Forelimb muscle (tissue), 1 donor: ENCODE data around the gene ENTPD2. TPM values are rescaled to one million over a fixed set of nuclear protein-coding genes. Genes with fewer than 3 reads are reported as not detected.
"Not testable (repeated sequence)": the region's sequence is repeated elsewhere in the genome, so short reads cannot be mapped to it uniquely, and the experiment has no call there.

ENCODE experiments used
- DNase-seq: peaks from one replicate; pipeline ENCODE4 v3.0.0-alpha.2; 2013; ENCODE audit warnings: low read depth
- polyA plus RNA-seq: library from polyadenylated mRNA; unstranded; fragments of 120-200 nt; gene quantifications from one replicate; pipeline ENCODE4 v1.2.1, GENCODE V29; 2013; ENCODE audit not compliant: insufficient read length

The ENTPD2 gene
- polyA plus RNA-seq, 1 donor: 16.2 TPM

DNA sequence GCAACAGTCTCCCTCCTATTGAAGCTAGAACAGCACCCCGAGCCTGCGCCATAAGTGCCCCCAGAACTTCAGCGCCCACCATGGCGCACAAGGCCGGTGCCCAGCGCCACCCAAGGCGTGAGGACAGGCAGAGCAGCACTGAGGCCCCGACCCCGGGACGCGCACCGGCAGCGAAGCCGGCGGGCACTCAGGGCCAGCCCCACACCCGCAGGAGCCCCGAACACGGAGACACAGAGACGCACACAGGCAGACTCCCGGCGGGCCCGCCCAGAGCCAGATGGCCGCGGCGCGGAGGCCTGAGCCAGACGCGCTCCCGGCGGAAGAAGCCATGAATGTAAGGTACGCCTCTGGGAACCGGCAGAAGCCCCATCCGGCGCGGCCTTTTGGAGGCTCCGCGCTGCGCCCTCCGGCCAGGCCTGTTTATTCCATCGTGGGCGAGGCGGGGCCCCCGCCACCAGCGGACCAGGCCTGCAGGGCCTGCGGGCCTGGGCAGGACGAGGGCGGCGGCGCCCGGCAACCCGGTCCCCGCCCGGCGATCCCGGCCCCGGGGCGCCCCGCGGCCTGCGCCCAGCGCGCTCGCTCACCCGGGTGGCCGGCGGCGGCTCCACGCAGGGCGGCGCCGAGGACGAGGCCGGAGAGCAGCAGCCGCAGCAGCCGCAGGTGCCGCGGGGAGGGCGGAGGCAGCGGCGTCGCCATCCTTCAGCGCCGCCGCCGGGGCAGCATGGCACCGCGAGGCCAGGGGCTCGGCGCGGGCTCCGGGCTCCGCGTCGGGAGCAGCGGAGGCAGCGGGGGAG lies 8.4 kb downstream of the ENTPD2 start:
- no peak for DNase-seq

DNA sequence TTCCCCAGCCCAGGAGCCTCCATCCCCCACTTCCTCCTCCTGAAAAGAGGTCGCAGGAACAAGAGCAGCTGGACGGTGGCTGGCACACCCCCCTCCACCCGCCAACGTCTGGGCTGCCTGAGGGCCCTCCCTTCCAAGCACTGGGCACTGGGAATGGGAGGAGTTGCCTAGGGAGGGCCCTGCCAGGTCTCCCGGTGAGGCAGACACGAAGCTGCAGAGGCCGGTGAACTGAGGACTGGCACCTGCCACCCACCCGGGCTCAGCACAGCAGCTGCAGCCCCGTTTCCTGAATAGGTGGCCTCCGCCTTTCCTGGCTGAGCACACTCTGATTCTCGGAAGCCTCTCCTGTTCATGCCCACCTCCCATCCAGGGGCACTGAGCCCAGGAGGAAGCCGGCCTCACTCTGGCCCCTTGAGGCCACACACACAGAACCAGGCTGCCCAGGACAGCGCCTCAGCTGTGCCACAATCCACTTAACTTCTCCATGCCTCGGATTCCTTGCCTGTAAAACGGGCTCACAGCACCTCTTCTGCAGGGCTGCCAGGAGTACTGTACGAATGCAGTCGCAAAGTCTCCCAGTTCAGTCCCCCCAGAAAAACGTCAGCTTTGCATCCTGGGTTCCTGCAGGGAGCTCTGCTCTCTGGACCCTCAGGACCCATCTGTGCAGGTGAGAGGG lies 9.2 kb downstream of the ENTPD2 start:
- no peak for DNase-seq

DNA sequence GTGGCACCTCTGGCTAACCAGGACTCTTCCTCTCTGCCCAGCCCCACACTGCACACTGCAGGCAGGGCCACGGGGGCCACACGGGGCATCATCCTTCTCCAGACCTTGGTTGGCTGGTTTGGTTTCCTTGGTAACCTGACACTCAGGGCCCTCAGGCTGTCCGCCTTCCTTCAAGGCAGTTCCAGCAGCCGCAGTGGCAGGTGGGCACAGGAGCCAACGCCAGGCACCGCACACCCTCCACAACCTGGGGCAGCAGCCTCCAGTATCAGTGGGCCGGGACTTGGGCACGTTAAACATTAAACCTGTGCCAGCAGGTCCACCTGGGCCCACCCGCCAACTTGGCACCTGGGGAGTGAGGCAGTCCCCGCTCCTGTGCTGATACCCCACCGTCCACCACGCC lies 9.8 kb downstream of the ENTPD2 start:
- DNase-seq: no peak

DNA sequence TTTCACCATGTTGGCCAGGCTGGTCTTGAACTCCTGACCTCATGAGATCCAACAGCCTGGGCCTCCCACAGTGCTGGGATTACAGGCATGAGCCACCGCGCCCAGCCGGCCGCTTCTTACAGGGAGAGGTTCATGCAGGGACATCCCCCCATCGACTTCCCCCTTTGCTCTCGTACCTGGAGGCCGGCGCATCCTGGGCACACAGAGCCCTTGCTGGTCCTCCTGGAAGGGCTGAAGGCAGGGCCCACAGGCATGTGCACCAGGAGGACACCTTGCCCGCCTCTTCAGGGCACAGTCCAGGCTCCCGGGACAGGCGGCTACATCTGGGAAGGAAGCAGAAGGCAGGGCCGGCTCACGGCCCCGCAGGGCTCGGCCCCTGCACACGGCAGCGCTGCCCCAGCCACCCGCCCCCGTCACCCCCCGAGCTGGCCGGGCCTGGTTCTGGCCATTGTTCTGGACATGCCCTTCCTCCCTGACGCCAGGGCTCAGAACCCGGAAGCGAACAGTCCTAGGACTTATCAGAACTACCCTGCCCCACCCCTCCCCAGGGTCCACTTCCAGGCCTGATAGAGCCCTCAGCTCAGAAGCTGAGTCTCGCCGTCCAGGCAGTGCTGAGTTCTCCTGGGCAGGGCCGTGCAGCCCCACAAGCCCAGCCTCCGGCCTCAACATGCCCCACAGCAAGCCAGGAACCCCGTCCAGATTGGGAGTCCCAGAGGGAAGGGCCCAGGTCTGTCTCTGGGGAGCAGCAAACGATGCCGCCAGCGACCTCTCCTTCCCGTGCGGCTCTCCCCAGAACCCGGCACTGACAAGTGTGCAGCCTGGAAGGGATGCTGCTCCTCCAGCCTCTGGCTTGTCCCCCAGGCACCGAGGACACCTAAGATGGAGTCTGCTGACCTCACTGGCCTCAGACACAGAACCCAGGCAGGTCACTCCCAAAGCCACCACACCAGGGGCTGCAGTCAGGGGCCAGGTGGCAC lies 10.8 kb downstream of the ENTPD2 start:
- no peak for DNase-seq

DNA sequence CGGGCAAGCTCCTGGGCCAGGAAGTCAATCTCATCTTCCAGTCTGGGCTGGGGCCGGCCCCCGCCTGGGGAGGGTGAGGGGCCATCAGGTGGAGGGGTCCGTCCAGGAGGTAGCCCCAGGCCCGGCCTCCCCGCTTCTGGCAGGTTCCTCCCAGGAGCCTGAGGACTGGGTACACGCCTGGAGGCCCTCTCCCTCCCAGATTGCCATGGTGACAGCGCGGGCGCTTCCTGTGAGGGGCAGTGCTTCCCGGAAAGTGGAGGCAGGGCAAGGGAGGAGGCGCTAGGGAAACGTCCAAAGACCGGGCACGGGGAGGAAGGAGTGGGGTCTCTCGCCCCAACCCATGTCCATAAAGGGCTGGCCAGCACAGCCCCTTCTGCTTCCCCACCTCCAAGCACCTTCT lies 12.7 kb downstream of the ENTPD2 start:
- DNase-seq: no peak

DNA sequence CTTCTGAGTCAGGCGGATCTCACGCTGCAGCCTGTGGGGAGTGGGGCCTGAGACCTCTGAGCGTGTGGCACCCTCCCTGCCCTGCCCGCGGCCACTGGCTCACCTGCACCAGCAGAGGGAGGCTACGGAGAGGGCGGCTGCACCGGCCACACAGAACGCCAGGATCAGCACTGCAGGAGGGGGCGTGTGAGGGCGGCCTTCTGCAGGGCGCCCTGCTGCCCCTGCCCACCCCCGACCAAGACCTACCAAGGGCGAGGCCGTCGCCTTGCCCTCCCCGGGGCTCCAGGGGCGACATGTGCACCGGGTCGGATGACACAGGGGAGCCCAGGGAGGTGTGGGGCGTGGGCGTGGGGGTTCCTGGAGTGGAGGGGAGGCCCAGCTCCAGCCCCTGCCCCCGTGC lies 13.3 kb downstream of the ENTPD2 start:
- DNase-seq: no peak

DNA sequence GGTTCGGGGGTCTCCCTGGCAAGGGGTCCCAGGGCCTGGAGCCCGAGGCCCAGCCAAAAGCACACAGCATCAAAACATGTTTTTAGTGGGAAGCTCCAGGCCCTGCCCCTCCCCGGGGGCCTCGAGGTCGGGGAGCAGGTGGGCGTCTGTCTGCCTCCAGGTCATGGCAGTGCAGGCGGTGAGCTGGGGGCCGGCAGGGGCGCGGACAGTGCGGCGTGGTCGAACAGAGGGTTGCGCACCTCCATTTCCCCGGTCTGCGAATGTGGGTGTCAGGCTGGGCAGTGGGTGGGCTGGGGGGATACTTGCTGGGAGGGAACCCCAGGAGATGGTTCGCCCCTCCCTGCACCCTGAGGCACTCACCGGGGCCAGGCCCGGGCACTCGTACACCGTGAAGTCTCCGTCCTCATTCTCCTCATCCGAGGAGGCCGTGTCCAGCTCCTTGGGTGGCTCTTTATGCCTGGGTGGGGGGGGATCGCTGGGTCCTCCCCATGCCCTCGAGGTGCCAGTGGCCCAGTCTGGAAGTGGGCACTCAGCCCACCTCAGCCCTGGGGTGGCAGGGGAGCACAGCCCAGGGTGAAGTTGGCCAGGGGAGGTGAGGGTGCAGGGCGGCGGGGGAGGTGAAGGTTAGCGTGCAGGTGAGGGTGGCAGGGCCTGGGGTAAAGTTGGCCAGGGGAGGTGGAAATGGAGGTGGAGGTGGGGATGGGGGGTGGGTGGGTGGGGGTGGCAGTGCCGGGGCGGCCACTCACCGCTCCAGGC lies 14.1 kb downstream of the ENTPD2 start:
- no peak for DNase-seq

DNA sequence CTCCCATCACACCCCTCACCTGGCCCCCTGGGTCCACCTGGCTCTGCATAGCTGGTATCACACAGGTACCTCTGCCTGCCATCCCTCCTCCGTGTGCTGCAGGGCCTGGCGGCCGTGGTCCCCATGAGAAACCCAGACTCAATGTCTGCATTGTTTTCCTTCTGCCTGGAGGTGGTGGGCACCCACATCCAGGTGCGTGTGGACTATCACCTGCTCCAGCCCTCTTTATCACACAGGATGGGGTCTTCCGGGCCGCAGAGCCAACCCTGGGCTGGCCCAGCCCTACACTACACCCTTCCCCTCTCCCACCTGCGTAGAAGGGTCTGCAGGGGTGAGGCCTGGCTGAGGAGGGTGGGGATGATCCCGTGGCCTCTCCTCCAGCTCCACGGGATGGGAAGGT lies 14.9 kb downstream of the ENTPD2 start:
- DNase-seq: no peak

DNA sequence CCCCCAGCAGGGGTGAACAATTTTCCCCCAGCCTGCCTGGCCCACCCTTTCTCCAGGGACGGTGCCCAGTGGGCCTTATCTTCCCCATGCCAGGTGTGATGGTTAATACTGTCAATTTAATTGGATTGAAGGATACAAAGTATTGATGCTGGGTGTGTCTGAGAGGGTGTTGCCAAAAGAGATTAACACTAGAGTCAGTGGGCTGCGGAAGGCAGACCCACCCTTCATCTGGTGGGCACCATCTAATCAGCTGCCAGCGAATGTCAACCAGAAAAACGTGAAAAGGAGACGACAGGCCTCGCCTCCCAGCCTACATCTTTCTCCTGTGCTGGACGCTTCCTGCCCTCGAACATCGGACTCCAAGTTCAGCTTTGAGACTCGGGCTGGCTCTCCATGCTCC lies 16.4 kb downstream of the ENTPD2 start:
- DNase-seq: no peak

DNA sequence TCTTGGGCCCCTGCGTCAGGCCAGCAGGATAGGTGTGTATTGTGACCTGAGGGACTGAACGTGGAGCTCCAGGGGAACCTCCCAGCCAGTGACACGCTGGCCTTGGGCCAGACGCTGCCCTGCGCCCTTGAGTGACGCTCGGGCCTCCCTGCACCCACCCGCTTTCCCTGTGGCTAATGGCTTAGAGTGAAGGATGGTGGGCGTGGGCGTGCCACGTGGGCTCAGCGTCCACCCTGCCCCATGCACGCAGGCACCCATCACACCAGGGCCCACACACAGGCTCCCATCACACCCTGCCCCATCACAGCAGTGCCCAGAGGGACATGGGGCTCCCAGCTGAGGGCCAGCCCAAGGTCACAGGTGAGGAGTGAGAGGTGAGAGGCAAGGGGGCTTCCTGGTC lies 16.8 kb downstream of the ENTPD2 start:
- no peak for DNase-seq

DNA sequence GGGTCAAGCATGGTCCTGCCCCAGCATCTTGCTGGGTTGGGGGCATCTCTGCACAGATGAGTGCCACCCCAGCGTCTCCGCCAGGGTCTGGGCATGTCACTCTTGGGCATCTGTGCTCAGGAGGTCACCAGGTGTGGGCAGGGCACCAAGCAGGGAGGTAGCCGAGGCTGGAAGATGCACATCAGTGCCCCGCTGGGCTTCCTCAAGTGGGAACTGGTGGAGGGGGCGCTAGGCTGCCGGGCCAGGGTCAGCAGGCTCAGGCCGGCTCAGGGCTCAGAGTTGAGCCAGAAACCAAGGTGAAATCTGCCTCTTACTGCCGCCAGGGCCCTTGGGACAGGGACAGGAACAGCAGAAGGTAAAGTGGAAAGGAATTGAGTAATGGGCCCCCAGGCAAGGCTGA lies 17.9 kb downstream of the ENTPD2 start:
- no peak for DNase-seq

DNA sequence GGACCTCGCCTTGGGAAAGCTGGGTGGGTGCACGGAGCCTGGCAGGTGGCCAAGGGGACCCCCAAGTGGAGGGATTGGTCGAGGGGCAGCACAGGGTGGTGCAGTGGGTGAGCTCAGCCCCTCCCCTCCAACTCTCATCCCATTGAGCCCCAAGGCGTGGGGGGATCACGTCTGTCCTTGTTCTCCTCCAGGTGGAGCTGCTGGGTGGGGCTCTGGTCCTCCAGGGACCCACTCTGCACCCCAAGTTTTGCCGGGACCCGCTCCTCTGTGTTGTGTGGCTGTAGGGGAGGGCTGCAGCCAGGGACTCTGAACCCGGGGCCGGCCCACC lies 18.4 kb downstream of the ENTPD2 start:
- no peak for DNase-seq

DNA sequence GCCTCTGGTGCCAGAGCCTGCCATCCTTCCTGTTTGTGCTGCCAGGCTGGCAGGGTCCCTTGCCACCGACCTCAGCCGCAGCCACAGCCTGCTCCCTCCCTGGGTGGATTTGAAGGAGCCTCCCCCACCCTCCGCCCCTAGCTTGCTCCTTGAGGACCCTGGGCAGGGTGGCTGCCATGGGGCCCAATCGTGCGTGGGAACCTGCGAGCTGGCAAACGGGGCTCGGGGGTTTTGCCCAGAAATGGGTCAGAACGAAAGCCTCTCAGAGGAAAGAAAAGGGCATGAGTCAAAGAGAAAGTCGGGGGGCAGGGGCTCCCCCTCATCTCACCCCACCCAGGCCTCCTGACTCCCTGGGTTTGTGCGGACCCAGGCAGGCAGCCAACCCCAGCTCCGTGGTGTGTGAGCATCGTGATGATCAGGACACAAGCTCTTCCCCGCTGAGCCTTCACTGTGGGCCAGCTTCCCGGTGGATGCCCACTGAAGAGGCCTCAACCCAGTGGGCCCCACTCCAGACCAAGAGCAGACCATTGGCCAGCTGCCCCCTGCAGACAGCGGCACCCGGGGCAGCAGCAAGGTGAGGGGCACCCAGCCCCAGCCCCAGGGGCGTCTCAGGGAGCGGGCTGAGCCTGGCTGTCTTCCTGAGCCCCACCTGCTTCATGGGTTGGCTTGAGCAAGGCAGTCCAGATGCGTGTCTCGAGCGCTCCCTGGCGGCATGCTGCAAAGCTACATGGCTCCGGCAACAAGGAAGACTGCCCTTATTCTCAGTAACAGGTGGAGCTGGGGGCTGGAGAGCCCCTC lies 19.0 kb downstream of the ENTPD2 start:
- DNase-seq: no peak

DNA sequence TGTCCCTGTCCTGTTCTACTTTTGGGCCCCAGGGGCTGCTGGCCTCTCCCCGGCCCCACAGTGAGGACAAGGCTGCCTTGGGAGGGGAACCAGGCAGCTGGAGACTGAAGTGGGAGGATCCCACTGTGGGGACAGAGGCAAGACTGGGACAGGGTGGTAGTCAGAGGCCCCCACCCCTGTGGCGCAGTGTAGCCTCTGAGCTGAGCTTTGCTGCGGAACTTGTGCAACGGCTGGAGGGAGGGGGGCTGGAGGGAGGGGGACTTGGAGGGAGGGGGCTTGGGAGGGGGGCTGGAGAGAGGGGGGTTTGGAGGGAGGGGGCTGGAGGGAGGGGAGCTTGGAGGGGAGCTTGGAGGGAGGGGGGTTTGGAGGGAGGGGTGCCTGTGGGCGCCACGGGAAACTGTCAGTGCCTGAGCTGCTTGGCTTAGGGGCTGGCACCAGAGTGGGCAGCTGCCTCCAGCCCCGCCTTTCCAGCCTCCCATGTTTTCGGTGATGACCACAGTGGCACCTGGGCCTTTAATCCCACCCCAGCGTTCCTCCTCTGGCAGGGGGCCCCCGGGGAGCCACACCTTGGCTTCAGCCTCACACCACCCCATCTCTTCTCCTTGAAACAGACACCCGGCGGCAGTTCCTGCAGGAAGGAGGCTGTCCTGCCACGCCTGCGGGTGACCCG lies 19.7 kb downstream of the ENTPD2 start:
- no peak for DNase-seq

DNA sequence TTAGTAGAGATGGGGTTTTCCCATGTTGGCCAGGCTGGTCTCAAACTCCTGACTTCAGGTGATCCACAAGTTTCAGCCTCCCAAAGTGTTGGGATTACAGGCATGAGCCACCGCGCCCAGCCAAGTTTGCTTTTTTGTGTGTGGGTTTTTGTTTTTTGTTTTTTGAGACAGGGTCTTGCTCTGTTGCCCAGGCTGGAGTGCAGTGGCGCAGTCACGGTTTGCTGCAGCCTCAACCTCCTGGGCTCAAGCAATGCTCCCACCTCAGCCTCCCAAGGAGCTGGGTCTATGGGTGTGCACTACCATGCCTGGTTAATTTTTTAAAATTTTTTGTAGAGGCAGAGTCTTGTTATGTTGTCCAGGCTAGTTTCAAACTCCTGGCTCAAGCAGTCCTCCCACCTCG lies 20.4 kb downstream of the ENTPD2 start:
- not testable (repeated sequence) for DNase-seq

DNA sequence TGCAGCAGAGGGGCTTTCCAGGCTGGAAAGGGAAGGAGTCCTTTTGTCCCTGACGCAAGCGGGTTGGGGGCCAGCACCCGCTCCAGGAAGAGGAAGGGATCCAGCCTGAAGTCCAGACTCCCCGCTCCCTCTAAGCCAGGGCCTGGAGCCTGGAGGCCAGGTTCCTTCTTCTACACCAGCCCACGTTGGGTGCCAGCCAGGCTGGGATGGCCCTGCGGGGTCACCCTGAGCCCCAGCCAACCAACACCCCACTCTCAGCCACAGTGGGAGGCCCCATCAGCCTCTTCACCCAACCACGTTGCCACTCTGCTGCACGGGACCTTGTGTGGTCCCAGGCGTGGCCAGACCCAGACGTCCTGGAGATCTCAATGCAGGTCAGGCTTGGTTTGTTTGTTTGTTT lies 21.0 kb downstream of the ENTPD2 start:
- no peak for DNase-seq

DNA sequence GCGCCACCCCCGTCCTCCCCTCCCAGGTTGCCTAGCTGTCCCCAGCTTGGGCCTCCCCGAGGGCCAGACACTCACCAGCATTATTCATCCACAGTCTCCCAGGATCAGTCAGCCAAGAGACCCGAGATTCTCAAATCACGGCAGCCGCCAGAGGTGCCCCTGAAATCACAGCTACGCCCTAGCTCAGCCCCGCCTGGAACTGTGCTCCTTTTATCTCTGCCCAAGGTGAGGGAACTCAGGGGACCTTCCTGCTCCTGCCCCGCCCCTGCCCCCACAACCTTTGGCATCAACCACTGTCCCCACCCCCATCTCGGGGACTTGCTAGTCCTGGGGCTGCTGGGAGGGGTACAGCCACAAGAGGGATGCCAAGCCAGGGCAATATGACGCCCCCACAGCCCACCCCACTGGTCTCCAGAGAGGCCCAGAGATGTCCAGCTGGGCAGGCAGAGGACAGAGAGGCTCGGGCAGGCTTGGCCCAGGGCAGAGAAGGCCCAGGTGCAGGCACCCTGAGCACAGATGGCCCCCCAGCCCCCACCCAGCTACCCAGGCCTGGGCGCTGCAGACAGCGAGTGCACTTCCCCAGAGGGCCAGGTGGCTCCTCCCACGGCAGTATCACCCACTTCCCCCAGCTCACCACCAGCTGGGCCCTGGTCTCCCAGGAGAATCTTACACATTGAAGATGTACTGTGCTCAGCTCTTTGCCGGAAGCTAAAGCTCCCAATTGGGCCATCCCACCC lies 21.8 kb downstream of the ENTPD2 start, which contains the start of gene FUT7:
Gene FUT7 (minus strand): TSS at position 185 of the 737 bp plus-strand sequence. CDS start 97 bp downstream, at position 88.
- DNase-seq: no peak

DNA sequence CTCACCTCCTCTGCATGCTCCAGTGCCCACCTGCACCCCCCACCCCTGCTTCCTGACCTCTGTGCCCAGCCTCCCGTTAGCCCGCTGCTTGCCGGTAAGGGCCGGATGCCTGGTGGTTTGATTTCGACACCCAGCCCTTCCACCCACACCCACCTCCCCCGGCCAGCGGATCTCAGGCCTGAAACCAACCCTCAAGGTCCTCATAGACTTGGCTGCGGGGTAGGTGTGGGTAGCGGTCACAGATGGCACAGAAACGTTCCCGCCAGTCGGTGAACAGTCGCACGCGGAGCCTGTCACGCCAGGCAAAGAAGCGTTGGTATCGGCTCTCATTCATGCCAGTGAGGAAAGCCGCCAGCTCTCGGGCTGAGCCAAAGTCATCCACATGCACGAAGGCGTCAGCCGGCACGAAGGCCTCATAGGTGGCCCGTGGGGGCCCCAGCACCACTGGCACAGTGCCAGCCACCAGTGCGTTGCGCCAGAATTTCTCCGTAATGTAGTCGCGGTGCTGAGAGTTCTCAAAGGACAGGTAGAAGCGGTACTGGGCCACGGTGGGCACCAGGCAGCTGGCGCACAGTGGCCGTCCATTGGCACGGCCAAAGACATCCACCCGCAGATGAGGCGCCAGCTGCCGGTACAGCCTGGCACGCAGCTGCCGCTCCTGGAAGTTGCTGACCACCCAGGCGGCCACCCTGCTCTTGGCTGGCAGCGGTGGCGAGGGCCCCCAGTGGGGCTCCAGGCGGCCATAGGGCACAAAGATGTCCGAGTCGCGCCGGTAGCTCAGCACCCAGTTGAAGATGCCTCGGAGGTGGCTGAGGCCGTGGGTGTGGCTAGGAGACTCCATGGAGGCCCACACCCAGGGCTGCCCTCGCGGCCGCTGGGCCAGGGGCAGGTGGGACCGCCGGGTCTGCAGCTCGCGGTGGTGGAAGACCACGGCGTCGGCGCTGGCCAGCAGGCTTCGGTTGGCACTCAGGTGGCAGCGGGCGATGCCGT lies 23.0 kb downstream of the ENTPD2 start:
- no peak for DNase-seq
